GM18505 (cell line): ENCODE measurements around the gene ZNF273.

ENCODE experiments used
- ATAC-seq: cut with Tn5 transposase; IDR thresholded peaks from one replicate; pipeline ENCODE4 v1.9.1; 2021; ENCODE audit not compliant: unreplicated experiment
- POLR2A ChIP-seq: IDR thresholded peaks from 4 replicates; pipeline ENCODE4 v1.6.1; 2011; ENCODE audit warnings: borderline replicate concordance; ENCODE audit not compliant: insufficient read depth, insufficient read length; ENCODE audit errors: extremely low read depth

The ZNF273 gene

DNA sequence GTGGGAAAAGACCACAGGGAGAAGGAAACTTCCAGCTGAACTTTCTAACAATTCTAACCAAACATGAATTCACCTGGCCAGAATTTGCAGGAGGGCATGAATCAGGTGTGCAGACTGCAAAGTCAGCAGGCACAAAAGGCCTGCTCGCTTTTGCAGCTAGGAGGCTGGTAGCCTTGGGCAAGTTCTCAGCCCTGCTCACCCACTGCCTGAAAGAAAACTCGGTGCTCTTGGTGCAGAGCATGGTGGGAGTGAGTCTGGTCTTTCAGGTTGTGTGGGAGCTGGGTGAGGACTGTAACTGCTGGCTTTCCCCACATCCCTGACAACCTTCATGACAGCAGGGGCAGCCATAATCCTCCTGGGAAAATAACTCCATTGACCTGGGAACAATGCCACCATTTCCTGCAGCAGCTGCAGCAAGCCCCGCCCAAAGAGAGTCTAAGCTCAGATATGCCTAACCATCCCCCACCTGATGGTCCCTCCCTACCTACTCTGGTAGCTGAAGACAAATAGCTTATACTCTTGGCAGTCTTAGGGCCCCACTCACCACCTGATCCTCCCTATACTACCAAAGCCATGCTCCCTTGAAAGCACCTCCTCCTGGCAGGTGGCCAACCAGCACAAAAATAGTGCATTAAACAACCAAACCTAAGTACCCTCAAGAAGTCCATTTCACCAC, 56.1 kb downstream of the ZNF273 start:
- no peak for TF ChIP-seq POLR2A

DNA sequence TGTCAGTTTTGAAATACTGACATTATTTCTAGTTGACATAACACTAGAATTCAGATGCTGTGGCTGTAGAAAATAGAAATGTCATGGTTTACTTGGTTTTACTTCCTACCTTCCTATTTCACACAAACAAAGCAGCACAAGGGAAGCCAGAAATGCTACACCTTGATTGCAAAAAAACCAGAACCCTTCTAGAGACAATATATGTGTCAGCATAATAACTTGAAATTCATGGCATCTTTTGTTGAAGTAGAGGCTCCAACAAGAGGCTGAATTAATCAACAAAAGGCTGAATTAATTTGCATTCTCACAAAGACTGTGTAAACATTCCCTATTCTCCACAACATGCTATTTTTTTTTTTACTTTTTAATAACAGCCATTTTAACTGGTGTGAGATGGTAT, 62.5 kb downstream of the ZNF273 start:
- no peak for ATAC-seq
- no peak for TF ChIP-seq POLR2A

More for the DNA sequence above, 56.1 kb downstream of the ZNF273 start:
- ATAC-seq, result no peak

DNA sequence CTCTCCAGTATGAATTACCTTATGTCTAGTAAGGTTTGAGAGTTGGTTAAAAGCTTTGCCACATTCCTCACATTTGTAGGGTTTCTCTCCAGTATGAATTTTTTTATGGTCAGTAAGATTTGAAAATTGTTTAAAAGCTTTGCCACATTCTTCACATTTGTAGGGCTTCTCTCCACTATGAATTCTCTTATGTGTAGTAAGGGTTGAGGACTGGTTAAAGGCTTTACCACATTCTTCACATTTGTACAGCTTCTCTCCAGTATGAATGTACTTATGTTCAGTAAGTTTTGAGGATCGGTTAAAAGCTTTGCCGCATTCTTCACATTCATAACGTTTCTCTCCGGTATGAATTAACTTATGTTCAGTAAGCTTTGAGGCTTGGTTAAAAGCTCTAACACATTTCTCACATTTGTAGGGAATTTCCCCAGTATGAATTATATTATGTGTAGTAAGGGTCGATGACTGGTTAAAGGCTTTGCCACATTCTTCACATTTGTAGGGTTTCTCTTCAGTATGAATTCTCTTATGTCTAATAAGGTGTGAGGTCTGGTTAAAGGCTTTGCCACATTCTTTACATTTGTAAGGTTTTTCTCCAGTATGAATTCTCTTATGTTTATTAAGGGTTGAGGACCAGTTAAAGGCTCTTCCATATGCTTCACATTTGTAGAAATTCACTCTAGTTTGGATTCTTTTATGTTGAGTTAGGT, 75.6 kb downstream of the ZNF273 start:
- no peak for TF ChIP-seq POLR2A
- no peak for ATAC-seq
